ENCODE results near the gene MDM1. TPM values are rescaled to one million over a fixed set of nuclear protein-coding genes. Genes with fewer than 3 reads are reported as not detected.
A peak's percentile ranks its signal among the peaks of the same experiment; 100 is the strongest.

MDM1 gene
- total RNA-seq, 1 experiment from 2014 or later = 10.6 TPM

DNA sequence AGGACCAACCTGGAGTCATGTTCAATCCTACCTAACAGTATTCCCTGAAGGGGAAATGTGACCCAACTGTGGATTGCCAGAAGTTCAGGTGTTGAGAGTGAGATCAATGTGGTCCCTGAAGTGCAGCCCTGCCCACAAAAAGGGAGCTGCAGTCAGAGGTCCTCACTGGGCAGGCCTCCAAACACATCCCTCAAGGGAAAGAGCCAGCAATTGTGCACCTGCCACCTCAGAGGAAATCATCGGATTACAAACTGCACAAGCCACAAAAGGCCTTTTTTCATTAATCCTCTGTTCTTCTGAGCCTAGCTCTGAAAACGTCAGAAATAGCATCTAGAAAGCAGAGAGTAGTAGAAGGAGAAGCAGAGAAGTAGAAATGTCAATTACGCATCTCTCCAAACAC, 10.8 kb upstream of the MDM1 start:
- Histone ChIP-seq H3K18ac (ENCODE audit: insufficient read length, low read depth, low read length) (no peak overlapping the region), H3K9ac (ENCODE audit: extremely low read depth, insufficient read length, low read length) (no peak overlapping the region), H4K91ac (ENCODE audit: insufficient read length, low read depth, low read length) (no peak overlapping the region), H3K79me1 (ENCODE audit: insufficient read depth, low read depth, low read length, poor library complexity, severe bottlenecking) (no peaks in the 10 kb centered on the region), H2BK15ac (ENCODE audit: low read depth, low read length) (no peak overlapping the region), H2BK5ac (ENCODE audit: insufficient read length, low read length) (no peak overlapping the region), H2AK5ac (ENCODE audit: insufficient read length, low read length) (no peak overlapping the region), H3K23me2 (ENCODE audit: insufficient read length, low read depth, low read length, poor library complexity, severe bottlenecking) (no peaks in the 10 kb centered on the region), H4K5ac (ENCODE audit: insufficient read length, low read depth, low read length) (no peak overlapping the region), H2BK120ac (ENCODE audit: low read depth, low read length, poor library complexity, severe bottlenecking) (no peak overlapping the region), H4K8ac (replicated peaks; ENCODE audit: insufficient read length, low read depth, low read length) (no peak overlapping the region), H3K56ac (ENCODE audit: insufficient read length, low read depth, low read length) (no peak overlapping the region), H2BK12ac (ENCODE audit: insufficient read length, low read depth, low read length) (no peak overlapping the region), H3K23ac (ENCODE audit: insufficient read length, low read depth, low read length) (no peak overlapping the region), H3K14ac (ENCODE audit: insufficient read depth, low read length) (peak overlapping the region; percentile 42; the same call in 1 of the 2 replicates), H3K4me1 (ENCODE audit: insufficient read depth, low read length) (no peaks in the 10 kb centered on the region), H2BK20ac (ENCODE audit: low read depth, low read length, poor library complexity, severe bottlenecking) (no peak overlapping the region), H3K27ac (ENCODE audit: insufficient read length, low read depth, low read length) (no peak overlapping the region), H4K20me1 (ENCODE audit: control insufficient read depth, insufficient read depth, insufficient read length) (no peaks in the 10 kb centered on the region), H3K4ac (ENCODE audit: low read depth, low read length) (no peak overlapping the region), H3K9me3 (ENCODE audit: control insufficient read depth, low read depth, low read length) (no peaks in the 10 kb centered on the region), H3K79me2 (ENCODE audit: insufficient read depth, low read length) (no peaks in the 10 kb centered on the region), H2AFZ (ENCODE audit: low read length) (no peak overlapping the region), H3T11ph (ENCODE audit: low read length) (no peak overlapping the region), H3K27me3 (ENCODE audit: insufficient read depth, low read length) (no peaks in the 10 kb centered on the region), H3K4me2 (ENCODE audit: insufficient read depth, insufficient read length, low read length) (no peak overlapping the region)
- no peak for DNase-seq
- H3K4me3 Mint-ChIP-seq = no peak overlapping the region
- H3K36me3 Mint-ChIP-seq (ENCODE audit: insufficient read depth in 1 of 3, low read depth in 3 of 3) = no peaks in the 10 kb centered on the region
- peaks cover 15% of the 10 kb centered on the region for H3K27me3 Mint-ChIP-seq (ENCODE audit: low read depth)
- H3K9me3 Mint-ChIP-seq = no peaks in the 10 kb centered on the region; a peak in 1 of 5 replicates
- TF ChIP-seq, protein P1, sequence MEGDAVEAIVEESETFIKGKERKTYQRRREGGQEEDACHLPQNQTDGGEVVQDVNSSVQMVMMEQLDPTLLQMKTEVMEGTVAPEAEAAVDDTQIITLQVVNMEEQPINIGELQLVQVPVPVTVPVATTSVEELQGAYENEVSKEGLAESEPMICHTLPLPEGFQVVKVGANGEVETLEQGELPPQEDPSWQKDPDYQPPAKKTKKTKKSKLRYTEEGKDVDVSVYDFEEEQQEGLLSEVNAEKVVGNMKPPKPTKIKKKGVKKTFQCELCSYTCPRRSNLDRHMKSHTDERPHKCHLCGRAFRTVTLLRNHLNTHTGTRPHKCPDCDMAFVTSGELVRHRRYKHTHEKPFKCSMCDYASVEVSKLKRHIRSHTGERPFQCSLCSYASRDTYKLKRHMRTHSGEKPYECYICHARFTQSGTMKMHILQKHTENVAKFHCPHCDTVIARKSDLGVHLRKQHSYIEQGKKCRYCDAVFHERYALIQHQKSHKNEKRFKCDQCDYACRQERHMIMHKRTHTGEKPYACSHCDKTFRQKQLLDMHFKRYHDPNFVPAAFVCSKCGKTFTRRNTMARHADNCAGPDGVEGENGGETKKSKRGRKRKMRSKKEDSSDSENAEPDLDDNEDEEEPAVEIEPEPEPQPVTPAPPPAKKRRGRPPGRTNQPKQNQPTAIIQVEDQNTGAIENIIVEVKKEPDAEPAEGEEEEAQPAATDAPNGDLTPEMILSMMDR (conservative IDR thresholded peaks at IDR 0.05) = no peak
- no peak overlapping the region for H3K27ac Mint-ChIP-seq
- no CpG with 5 or more reads among the region's 3 CpGs for WGBS (ENCODE audit: extremely low coverage, insufficient read length, low lambda C conversion rate)
- peaks cover 22 to 23% of the 10 kb centered on the region in 2 experiments for H3K4me1 Mint-ChIP-seq

Data from H9 (cell line).